NCI-H345 treated with DMSO at 0.1 percent for 48 hours (cell line): ENCODE data around the gene SCGB1C1.
A peak's percentile ranks its signal among the peaks of the same experiment; 100 is the strongest.

Experiments
- DNase-seq: peaks from one replicate; lab custom pipeline; 2025; ENCODE audit not compliant: unreplicated experiment; lab: John Stamatoyannopoulos, UW

The SCGB1C1 gene

DNA sequence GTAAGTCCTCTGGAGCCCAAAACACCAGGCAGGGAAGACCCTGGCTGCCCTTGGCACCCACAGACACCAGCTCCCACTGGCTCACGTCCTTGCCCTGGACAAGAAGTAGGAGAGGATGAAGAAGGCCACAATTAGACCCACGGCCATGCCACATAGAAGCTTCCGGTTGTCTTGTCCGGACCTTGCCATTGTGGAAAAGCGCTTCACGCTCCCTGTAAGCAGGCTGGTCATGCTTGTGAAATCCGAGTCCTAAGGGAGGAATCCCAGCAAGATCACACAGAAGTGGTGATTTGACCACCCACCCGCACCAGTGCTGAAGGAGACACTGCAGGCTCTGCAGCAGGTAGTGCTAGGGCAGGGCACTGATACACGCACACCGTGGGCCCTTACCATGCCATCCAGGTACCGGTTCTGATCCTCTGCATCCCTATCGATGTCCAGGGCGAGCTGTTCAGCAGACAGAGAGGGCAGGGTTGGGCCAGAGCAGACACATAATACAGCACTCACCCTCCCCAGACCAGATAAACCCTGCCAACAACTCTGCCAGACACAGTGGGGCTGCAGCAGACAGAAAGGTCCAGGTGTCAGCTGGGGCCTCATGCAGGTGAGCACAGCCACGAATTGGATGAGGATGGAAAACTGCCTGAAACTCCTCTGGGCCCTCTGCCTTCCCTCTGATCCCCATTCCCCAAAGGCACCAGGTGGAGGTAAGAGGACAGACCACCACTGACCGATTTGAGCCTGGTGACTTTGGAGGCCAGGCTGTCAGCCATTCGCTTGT is 12.5 kb downstream of the SCGB1C1 start:
- no peak for DNase-seq

DNA sequence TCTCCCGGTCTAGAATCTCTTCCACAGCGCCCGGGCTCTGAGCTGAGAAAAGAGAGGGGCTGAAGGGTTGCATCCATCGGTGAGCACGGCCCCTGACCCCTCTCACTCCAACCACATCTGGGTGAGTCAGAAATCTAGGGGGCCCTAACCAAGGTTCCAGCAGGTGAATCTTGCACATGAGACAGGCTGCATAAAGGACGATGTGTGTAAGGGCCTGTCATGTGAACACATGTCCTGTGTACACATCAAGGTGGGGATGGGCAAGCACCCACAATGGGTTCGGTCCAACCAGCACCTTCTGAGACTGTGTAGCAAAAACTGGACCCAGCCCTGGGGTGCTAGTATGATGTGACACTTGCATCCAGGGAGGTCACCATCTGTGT is 13.1 kb downstream of the SCGB1C1 start:
- DNase-seq = no peak

DNA sequence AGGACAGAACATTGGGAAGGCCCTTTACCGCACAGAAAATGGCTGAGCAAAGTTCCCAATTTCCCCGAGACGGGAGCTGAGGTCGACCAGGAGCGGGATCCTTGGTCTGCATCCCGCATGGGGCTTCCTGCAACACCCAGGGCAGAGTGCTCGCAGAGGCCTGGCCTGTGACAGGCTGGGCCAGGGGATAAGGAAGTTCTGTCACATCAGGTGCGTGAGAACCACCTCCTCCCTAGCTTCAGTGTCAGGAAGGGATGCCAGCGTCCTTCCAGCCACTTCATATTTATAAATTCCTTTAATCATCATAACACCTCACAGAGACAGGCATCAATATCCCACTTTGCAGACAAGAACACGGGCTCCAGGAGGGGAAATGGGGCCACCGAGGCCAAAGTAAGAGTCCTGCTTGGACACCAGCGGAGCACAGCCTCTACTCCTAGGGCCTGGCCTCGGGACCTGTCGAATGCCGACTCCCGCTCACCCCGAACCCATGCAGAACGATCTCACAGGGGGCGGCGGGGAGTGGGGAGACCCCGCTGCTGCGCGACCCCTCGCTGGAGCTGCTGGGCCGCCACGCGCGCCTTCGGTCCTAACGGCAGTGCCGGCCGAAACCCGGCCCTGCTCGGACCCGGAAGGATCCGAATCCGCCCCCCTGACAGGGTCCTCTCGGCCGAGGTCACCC is 13.8 kb downstream of the SCGB1C1 start:
- no peak for DNase-seq

DNA sequence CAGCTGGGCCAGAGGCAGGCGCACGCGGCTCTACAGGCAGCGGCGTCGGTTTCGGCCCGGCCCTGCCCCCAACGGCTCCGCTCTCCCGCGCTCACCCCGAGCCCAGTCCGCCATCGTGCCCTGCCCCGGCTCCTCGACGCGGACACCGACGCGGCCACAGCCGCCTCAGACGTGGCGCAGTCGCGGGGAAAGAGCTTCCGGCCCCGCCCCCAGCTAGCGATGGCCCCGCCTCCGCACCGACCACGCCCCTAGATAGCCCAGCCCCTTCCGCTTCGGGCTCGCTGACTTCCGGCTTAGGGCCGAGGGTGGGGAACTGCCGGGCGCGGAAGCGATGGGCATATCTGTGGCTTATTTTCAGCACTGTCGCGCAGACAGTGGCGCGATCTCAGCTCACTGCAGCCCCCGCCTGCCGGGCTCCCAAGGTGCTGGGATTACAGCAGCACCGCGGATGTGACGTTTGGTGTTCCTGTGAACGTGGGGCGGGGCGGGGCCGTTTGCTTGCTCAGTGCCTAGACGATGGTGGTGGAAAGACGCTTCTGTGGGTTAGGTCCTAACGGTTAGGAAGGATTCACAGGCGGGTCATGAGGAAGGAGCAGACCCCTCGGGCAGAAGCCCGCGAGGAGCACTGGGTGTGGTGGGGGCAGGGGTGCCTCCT is 14.5 kb downstream of the SCGB1C1 start, which contains the start of the genes BET1L and RIC8A:
Gene BET1L (minus strand): TSS at position 192 of the 655 bp plus-strand sequence. CDS start 78 bp downstream, at position 114.
Gene RIC8A (plus strand): TSS at position 501 of the 655 bp plus-strand sequence. CDS start 1,147 bp downstream, outside the sequence.
- DNase-seq = peak; percentile 77

DNA sequence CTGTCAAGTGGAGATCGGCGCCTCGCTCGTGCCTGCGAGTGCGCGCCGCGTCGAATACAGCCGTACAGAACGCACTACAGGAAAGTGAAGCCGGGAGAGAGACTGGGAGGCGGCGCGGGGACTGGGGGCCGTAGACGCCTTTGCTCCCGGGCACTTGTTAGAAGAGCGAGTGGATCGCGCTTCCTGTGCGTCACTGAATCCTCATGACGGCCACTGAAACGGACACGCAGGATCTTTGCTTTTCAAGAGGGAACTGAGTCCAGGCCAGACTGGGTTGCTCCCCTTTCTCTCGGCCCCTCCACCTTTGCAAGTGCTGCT is 14.9 kb downstream of the SCGB1C1 start:
- no peak for DNase-seq

DNA sequence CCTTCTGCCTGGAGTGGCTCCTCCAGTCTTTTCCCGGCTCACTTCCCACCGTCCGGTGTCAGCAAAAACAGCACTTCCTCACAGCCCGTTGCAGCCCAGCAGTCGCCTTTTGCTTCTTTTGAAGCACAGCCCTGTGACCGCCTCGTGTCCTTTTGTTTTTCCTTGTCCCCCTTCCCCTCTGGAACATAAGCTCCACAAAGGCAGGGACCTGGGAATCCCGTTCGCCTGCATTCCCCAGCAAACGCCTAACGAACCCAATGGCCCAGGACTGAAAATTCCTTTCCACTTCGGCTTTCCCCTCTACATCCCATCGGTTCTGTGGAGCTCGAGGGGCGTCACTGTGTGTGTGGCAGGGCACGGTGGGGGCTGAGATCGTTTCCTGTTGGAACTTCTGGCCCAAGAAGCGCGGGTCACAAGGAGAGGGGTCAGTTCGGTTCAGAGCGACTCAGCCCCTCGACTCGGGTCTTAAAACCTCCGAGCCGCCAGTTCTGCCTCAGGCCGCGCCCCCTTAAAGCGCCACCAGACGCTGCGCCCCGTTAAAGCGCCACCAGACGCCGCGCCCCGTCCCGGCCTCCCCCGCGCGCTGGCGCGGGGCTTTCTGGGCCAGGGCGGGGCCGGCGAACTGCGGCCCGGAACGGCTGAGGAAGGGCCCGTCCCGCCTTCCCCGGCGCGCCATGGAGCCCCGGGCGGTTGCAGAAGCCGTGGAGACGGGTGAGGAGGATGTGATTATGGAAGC is 15.5 kb downstream of the SCGB1C1 start:
- peak; percentile 63 for DNase-seq

DNA sequence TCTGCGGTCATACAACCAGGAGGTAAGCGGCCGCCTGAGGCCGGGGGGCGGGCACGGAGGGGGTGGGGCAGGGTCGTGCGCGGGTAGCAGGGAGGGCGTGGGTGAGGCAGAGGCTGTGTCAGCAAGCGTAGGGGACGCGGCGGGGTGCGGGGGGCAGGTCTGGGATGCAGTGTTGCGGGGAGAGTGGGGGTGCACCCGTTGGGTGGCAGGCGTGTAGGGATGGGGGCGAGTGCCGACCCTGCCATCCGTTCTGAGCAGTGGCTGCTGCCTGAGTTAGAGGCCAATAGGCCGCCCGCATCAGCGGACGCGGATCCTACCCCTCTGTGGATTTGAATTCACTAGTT is 16.0 kb downstream of the SCGB1C1 start:
- DNase-seq = no peak

DNA sequence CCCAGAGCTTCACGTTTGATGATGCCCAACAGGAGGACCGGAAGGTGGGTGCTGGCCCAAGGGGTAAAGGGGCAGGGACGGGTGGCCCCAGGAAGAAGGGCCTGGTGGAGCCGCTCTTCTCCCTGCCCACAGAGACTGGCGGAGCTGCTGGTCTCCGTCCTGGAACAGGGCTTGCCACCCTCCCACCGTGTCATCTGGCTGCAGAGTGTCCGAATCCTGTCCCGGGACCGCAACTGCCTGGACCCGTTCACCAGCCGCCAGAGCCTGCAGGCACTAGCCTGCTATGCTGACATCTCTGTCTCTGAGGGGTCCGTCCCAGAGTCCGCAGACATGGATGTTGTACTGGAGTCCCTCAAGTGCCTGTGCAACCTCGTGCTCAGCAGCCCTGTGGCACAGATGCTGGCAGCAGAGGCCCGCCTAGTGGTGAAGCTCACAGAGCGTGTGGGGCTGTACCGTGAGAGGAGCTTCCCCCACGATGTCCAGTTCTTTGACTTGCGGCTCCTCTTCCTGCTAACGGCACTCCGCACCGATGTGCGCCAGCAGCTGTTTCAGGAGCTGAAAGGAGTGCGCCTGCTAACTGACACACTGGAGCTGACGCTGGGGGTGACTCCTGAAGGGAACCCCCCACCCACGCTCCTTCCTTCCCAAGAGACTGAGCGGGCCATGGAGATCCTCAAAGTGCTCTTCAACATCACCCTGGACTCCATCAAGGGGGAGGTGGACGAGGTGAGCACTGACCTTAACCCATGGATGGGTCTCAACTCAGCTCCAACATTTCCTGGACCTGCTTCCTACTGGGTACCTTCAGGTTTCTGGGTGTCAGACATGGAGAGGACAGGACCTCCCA is 16.6 kb downstream of the SCGB1C1 start:
- DNase-seq = no peak

DNA sequence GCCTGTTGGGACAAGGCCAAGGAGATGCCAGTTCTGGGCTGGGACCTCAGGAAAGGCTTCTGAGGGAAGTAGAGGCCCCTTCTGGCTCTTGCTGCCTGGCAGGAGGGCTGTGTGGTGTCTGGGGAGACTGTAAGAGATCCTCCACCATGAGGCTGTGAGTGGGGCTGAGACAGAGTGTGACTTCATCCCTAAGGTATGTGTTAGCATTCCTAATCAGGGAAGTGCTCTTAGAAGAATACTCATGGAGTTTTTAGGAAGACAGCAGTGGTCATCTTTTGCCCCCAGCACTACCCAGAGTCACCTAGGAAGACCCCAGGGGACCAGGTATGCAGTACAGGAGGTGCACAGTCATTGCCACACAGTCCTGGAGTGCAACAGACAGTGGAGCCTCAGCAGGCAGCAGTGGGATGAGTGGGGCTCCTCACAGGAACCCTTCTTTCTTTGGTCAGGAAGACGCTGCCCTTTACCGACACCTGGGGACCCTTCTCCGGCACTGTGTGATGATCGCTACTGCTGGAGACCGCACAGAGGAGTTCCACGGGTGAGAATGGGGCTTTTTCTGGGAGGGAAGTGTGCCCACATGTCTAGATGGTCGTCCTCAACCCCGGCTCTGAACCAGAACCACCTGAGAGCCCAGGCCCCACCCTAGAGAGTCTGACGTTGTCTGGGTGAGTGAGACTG is 17.4 kb downstream of the SCGB1C1 start:
- DNase-seq = no peak

DNA sequence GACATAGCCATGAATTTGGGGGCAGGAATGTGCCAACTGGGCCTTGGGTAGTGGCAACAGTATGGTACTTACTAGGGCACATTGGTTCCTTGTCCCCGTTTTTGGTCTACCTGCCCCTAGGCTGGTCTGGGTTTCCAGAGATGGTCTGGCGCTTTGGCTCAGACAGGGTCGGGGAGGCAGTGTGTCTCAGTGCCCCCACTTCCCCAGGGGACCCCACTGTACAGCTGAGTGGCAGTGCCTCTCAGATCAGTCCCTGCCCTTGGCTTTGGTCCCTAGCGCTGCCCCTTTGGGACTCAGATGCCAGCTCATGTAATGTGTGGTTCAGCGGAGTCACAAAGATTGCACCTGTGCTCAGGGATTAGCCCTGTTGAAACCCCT is 17.9 kb downstream of the SCGB1C1 start:
- no peak for DNase-seq

DNA sequence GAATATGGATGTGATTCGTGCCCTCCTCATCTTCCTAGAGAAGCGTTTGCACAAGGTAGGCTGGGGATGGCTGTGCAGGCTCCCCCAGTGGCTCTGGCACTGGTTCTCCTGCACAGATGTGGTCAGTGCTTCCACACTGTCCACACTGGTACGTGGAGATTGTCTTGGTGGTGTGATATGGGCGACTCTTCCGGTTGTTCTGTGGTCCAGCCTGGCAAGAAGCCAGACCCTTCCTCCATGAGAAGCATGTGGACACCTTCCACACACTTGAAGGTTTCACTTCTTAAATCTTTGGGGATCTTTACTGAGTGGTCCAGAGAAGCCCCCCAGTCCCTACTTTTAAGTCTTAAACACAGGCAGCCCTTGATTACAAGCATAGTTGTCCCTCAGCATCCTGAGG is 18.4 kb downstream of the SCGB1C1 start:
- no peak for DNase-seq

DNA sequence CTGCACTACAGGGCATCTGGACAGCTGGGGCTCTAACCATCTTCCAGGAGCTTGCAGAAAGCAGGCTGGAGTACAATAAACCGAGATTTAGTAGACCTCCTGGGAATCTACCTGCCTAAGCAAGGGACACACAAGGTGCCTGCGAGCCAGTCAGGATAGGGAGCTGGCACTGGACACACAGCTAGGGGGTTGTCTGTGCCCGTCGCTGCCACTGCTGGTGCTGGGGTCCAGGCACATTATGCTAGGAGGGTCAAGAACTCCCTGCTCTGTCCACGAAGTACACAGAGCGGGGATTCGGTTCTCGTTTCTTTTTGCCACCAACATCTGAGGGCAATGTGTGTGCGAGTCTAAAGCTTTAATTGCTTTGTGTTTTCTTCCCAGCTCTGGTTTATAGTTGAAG is 18.9 kb downstream of the SCGB1C1 start:
- DNase-seq = no peak

DNA sequence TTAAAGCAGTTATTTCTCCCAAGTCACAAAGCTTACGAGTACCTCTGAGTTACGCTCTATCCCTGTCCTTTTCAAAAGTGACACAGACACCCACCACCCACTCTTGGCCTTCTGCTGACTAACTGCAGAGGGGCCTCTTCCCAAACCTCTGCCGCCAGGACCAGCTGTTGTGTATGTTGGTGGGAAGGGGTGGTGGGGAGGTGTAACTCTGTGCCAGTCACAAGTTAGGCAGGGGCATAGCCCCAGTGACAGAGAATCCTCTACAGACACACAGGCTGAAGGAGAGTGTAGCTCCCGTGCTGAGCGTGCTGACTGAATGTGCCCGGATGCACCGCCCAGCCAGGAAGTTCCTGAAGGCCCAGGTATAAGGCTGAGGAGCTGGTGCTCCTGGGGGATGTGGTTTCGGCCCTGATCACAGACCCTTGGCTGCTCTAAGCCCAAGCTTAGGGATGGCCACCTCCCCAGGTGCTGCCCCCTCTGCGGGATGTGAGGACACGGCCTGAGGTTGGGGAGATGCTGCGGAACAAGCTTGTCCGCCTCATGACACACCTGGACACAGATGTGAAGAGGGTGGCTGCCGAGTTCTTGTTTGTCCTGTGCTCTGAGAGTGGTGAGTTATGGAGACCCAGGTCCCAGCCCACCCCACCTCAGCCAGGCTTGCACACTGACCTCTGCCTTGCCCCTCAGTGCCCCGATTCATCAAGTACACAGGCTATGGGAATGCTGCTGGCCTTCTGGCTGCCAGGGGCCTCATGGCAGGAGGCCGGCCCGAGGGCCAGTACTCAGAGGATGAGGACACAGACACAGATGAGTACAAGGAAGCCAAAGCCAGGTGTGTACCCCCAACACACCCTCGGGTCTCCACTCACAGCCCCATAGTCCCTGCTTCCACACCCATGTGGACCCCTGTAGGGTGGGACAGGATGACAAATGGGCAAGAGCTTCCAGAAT is 19.5 kb downstream of the SCGB1C1 start:
- DNase-seq = no peak

DNA sequence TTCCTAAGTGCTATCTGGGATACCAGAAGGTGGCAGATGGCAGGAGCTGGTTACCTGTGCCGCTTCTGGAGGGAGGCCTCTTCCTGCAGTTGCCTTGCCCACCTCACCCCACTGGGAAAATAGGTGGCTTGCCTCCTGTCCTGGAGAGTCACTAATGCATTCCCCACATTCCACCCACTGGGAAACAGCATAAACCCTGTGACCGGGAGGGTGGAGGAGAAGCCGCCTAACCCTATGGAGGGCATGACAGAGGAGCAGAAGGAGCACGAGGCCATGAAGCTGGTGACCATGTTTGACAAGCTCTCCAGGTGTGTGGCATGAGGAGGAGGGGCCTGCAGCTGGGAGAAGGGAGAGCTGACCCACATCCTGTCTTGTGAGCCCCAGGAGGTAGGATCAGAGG is 20.2 kb downstream of the SCGB1C1 start:
- no peak for DNase-seq

DNA sequence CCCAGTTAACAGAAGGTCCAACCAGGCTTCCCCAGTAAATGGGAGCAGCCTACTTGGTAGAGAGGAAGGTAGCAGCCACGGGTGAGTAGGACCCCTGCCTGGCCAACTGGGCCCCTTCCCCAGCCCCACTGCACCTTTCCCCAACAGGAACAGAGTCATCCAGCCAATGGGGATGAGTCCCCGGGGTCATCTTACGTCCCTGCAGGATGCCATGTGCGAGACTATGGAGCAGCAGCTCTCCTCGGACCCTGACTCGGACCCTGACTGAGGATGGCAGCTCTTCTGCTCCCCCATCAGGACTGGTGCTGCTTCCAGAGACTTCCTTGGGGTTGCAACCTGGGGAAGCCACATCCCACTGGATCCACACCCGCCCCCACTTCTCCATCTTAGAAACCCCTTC is 21.2 kb downstream of the SCGB1C1 start:
- DNase-seq = no peak

DNA sequence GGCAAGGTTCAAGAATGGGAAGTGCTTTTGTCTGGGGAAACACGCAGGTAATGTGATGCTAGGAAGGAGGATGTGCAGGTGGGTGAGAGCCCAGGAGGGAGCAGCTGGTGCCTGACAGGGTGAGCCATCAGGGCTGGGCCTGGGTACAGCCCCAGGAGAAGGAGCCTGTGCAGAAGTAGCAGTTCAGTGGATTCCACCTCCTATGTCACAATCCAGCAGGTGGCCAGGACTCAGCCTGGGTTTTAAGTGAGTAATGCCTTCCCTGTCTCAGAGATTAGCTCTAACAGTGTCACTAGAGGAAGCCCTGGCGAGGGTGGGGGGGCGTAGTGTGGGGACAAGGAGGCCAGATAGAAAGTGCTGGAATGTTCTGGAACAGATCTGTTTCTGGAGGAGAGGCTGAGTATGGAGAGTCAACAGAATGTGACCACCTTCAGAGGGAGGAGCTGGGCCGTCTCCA is 22.7 kb downstream of the SCGB1C1 start:
- DNase-seq = no peak

DNA sequence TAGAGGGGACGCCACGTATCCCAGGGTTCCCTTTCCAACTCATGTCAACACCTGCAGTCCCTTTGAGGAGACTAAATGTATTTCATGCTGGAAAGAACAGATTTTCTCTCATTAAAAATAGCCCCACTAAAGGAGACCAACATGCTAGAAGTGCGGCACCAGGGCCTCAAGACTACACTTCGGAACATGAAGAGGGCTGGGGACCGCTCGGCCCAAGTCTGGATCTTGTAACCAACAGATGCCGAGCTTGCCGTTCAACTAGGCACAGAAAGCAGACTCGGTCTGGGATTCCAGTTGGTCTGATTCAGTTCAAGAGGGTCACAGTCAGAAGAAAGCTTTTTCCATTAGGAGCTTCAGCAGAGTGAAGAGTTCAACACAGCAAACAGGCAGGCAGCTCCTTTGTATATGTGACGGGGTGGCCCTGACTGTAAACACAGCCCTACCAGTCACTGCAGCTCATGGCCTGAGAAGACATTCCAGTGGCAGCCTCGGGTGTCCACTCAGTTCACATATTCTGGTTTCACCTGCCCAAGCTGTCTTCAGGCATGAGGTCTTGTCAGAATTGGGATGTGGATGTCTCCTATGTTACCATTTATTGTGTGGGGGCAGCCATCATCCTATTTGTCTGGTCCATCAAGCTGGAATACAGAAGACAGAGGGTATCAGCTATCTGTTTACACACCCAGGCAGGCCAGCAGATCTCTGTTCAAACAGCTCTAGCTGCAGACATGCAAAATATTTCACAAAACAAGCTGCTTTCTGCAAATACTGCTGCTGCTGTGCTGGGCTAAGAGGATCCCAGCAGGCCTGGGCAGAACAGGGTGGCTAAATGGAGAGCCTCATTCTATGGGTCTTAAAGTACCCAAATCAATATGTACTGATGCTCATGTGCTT is 23.4 kb downstream of the SCGB1C1 start:
- no peak for DNase-seq

DNA sequence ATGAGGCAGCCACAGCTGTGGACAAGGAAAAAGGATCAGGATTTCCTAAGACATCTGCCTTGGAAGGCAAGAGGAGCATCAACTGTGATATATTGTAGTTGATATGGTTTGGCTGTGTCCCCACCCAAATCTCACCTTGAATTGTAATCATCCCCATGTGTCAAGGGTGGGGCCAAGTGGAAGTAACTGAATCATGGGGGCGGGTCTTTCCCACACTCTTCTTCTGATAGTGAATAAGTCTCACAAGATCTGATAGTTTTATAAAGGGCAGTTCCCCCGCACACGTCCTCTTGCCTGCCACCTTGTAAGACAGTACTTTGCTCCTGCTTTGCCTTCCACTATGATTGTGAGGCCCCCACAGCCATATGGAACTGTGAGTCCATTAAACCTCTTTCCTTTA is 24.8 kb downstream of the SCGB1C1 start:
- DNase-seq = no peak
